Mesenchymal stem cell (in vitro differentiated cells and primary cell): ENCODE data around the gene BEAN1.

Experiments
- DNase-seq: peaks from one replicate; pipeline ENCODE4 v3.0.0-alpha.2; 2013
- H2AFZ ChIP-seq: one replicate; pipeline ENCODE4 v1.6.1; 2013; ENCODE audit warnings: low read depth, mild to moderate bottlenecking, control low read depth, inconsistent platforms, low read length, moderate library complexity
- H2AK5ac ChIP-seq: 2 replicates; pipeline ENCODE4 v1.6.1; 2013; ENCODE audit warnings: low read length, moderate library complexity, mild to moderate bottlenecking, inconsistent platforms; ENCODE audit not compliant: severe bottlenecking
- H2BK120ac ChIP-seq: one replicate; pipeline ENCODE4 v1.6.1; 2013; ENCODE audit warnings: low read depth, mild to moderate bottlenecking, inconsistent platforms, low read length, moderate library complexity
- H2BK12ac ChIP-seq, 2 experiments: one replicate each; pipeline ENCODE4 v1.6.1; 2013; ENCODE audit warnings: inconsistent platforms in 2 of 2, low read length in 2 of 2, mild to moderate bottlenecking in 2 of 2, moderate library complexity in 2 of 2, control low read depth in 1 of 2
- H2BK15ac ChIP-seq: one replicate; pipeline ENCODE4 v1.6.1; 2013; ENCODE audit warnings: mild to moderate bottlenecking, low read depth, inconsistent platforms; ENCODE audit not compliant: poor library complexity, severe bottlenecking
- H2BK5ac ChIP-seq: 2 replicates; pipeline ENCODE4 v1.6.1; 2013; ENCODE audit warnings: low read depth, mild to moderate bottlenecking, low read length, control low read depth, inconsistent platforms; ENCODE audit not compliant: poor library complexity, severe bottlenecking
- H3K14ac ChIP-seq, 2 experiments: one replicate each; pipeline ENCODE4 v1.6.1; 2013; ENCODE audit warnings: inconsistent platforms in 2 of 2, low read length in 2 of 2, control low read depth in 1 of 2, mild to moderate bottlenecking in 1 of 2, moderate library complexity in 1 of 2
- H3K18ac ChIP-seq, 2 experiments: one replicate each; pipeline ENCODE4 v1.6.1; 2013; ENCODE audit warnings: inconsistent platforms in 2 of 2, low read length in 2 of 2, control low read depth in 1 of 2, low read depth in 1 of 2, mild to moderate bottlenecking in 1 of 2
- H3K23ac ChIP-seq, 2 experiments: one replicate each; pipeline ENCODE4 v1.6.1; 2013; ENCODE audit warnings: inconsistent platforms in 2 of 2, low read length in 2 of 2, mild to moderate bottlenecking in 2 of 2, moderate library complexity in 2 of 2, control low read depth in 1 of 2
- H3K27ac ChIP-seq: 2 replicates; pipeline ENCODE4 v1.5.1; 2013; ENCODE audit warnings: mild to moderate bottlenecking, moderate library complexity, low read length, control low read depth, inconsistent platforms; ENCODE audit not compliant: poor library complexity, severe bottlenecking
- H3K27me3 ChIP-seq, 2 experiments: 2 replicates each; pipeline versions ENCODE4 v1.6.1 to v1.7.0; 2013; ENCODE audit warnings: low read length in 2 of 2, mild to moderate bottlenecking in 2 of 2, moderate library complexity in 2 of 2, control low read depth in 1 of 2, inconsistent platforms in 1 of 2; ENCODE audit not compliant: control insufficient read depth in 1 of 2, insufficient read depth in 1 of 2
- H3K36me3 ChIP-seq, 2 experiments: 2 replicates each; pipeline versions ENCODE4 v1.6.1 to v1.7.0; 2013; ENCODE audit warnings: low read length in 2 of 2, control low read depth in 1 of 2, inconsistent platforms in 1 of 2, low read depth in 1 of 2, mild to moderate bottlenecking in 1 of 2; ENCODE audit not compliant: insufficient read depth in 2 of 2, control insufficient read depth in 1 of 2
- H3K4ac ChIP-seq, 2 experiments: one replicate each; pipeline ENCODE4 v1.6.1; 2013; ENCODE audit warnings: inconsistent platforms in 2 of 2, low read length in 2 of 2, mild to moderate bottlenecking in 2 of 2, moderate library complexity in 2 of 2, control low read depth in 1 of 2, low read depth in 1 of 2
- H3K4me1 ChIP-seq: 2 replicates; pipeline ENCODE4 v1.6.1; 2013; ENCODE audit warnings: low read depth, low read length, control low read depth; ENCODE audit not compliant: control insufficient read depth, insufficient read depth
- H3K4me2 ChIP-seq: 2 replicates; pipeline ENCODE4 v1.6.1; 2013; ENCODE audit warnings: low read length, mild to moderate bottlenecking, inconsistent platforms; ENCODE audit not compliant: poor library complexity, severe bottlenecking
- H3K4me3 ChIP-seq, 2 experiments: 2 replicates each; pipeline versions ENCODE4 v1.5.1 to v1.7.0; 2013; ENCODE audit warnings: low read length in 2 of 2, mild to moderate bottlenecking in 2 of 2, control low read depth in 1 of 2, low read depth in 1 of 2; ENCODE audit not compliant: insufficient read depth in 1 of 2
- H3K79me1 ChIP-seq: replicated peaks from 2 replicates; pipeline ENCODE4 v1.6.1; 2013; ENCODE audit warnings: mild to moderate bottlenecking, control low read depth, low read length, inconsistent platforms; ENCODE audit not compliant: poor library complexity, severe bottlenecking
- H3K9ac ChIP-seq: 2 replicates; pipeline ENCODE4 v1.7.0; 2013; ENCODE audit warnings: mild to moderate bottlenecking, low read length, moderate library complexity
- H3K9me3 ChIP-seq: 2 replicates; pipeline ENCODE4 v1.7.0; 2013; ENCODE audit warnings: mild to moderate bottlenecking, low read length; ENCODE audit not compliant: control insufficient read depth
- H4K8ac ChIP-seq: one replicate; pipeline ENCODE4 v1.6.1; 2013; ENCODE audit warnings: inconsistent platforms, mild to moderate bottlenecking, low read length, moderate library complexity
- H4K91ac ChIP-seq: one replicate; pipeline ENCODE4 v1.6.1; 2013; ENCODE audit warnings: mild to moderate bottlenecking, low read length, inconsistent platforms
- WGBS: methylation state at CpG from one replicate; pipeline ENCODE4 v1.1.7; 2013; ENCODE audit warnings: mixed read lengths; 5-methylcytosine and 5-hydroxymethylcytosine counted together

BEAN1 gene

DNA sequence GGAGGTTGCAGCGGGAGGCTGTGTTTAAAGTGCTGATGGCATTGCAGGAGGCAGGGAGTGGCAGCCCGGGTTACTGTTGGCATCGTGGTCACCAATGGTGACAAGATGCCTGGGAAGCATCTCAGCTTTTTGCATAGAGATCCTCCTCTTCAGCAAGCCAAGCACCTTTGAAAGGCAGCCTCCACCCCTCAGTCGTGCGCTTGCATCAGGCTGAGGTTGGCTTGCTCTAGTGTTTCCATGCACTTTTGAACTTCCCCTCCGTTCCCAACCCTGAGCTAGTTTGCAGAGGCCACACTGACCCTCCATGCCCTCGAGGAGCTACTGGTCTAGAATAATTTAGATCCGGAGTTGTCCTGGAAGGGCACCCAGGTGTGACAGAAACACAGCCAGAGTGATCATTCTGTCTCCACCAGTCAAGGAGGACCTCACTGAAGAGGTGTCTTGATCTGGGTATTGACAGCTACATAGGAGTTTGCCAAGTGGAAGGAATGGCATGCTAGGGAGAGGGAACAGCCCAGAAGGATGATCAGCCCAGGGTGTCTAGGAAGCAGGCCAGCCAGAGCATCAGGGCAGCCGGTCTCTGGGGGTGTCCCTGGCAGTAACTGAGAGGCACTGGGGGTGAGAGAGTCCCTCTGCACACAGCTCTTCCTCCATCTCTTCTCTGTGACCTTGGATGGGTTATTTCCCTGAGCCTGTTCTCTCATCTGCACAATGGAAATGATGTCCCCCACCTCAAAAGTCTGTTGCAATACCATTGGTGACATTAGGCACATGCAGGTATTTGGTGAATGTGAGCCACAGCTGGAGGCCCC lies 7.7 kb downstream of the BEAN1 start:
- no peak for DNase-seq
- Histone ChIP-seq H2BK5ac (no peak overlapping the region), H3K4me3 (no peak overlapping the region), H3K79me1 (peaks cover 24% of the 10 kb centered on the region), H3K4me2 (no peak overlapping the region), H3K4ac (no peak overlapping the region), H3K9me3 (no peaks in the 10 kb centered on the region), H3K27me3 (peaks cover 5 to 10% of the 10 kb centered on the region in 2 experiments), H3K27ac (no peak overlapping the region), H2AFZ (no peak overlapping the region), H3K36me3 (peaks cover 0 to 30% of the 10 kb centered on the region in 2 experiments), H3K18ac (no peak overlapping the region), H4K91ac (no peak overlapping the region), H2BK12ac (no peak overlapping the region), H2BK15ac (no peak overlapping the region), H3K9ac (no peak overlapping the region), H2BK120ac (no peak overlapping the region), H4K8ac (no peak overlapping the region), H3K14ac (no peak overlapping the region), H3K4me1 (peaks cover 26% of the 10 kb centered on the region), H2AK5ac (peak overlapping the region; percentile 3), H3K23ac (no peak overlapping the region)
- WGBS: 92% methylated on average over 9 of the region's 9 CpGs

DNA sequence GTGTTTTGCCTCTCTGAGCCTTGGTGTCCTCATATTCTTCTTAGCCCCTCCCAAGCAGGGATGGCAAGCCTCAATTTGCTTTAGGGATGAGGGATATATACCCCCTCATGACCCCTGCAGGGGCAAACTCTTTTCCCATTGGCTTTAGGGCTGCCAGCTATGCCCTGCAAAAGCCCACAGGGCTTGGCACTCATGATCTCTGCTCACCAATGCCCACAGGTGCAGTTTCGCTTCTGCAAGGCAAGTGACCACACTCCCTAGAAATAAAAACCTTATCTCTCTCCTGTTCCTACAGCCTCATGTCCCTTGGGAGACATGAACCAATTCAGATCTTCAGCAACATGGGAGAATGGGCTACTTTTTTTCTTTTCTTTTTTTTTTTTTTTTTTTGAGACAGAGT lies 8.8 kb downstream of the BEAN1 start:
- Histone ChIP-seq H4K8ac (no peak overlapping the region), H3K4me1 (peaks cover 26% of the 10 kb centered on the region), H3K27me3 (peaks cover 5 to 10% of the 10 kb centered on the region in 2 experiments), H2BK12ac (no peak overlapping the region), H3K18ac (no peak overlapping the region), H2BK120ac (no peak overlapping the region), H3K79me1 (peaks cover 26% of the 10 kb centered on the region), H3K9me3 (no peaks in the 10 kb centered on the region), H3K4me2 (no peak overlapping the region), H3K23ac (no peak overlapping the region), H3K27ac (no peak overlapping the region), H2AFZ (no peak overlapping the region), H3K4ac (no peak overlapping the region), H3K4me3 (no peak overlapping the region), H2BK15ac (no peak overlapping the region), H3K36me3 (peaks cover 0 to 37% of the 10 kb centered on the region in 2 experiments), H4K91ac (no peak overlapping the region), H3K14ac (no peak overlapping the region), H2AK5ac (no peak overlapping the region), H3K9ac (no peak overlapping the region), H2BK5ac (no peak overlapping the region)
- DNase-seq: no peak
- 100% methylated on average over 1 of the region's 1 CpG for WGBS

DNA sequence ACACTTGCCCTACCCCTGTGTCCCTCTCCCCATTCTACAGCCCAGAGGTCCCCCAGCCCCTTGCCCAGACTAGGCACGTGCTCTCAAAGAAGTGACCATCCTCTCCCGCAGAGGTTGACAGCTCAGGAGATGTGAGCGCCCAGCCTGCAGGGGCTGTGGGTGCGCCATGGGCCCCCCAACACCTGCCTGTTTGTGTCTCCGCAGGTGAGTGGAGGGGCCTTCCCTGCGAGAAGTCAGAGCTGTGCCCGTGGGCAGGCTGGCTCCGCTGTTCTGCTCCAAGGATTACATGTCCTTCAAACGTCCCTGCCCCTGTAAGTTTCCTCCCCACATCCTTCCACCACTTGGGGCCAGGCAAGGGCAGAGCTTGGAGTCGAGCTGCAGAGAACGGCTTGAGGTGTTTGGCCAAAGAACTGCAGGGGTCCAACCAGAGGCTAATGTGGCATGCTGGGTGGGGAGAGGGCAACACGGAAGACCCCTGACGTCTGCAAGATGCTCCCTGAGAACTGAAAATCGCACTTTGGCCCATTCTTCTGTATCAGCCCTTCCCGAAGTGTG lies 10.4 kb downstream of the BEAN1 start:
- no peak overlapping the region for H3K9ac ChIP-seq
- H3K14ac ChIP-seq: peak overlapping the region in 1 of 2 experiments; percentile 26

DNA sequence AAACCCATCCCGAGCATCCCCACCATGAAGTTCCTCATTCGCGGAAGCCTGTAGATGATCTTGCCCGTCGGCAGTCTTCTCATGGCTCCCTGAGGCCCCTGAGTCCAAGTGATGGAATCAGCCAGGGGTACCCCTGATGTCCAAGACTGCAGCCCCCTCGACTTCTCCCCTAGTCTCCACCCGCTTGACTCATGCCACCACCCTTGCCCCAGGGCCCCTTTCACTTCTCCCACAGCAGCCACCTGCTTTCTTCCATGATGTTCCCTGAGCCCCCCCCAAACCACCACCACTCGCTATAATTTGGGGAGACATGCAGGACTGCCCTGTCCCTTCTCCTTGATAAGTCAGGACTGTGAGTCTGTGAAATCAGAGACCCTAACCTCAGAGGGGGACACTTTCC lies 11.4 kb downstream of the BEAN1 start:
- no peak overlapping the region for H2BK120ac ChIP-seq
- no peak overlapping the region for H4K8ac ChIP-seq
- H3K4me2 ChIP-seq: no peak overlapping the region
- no peak overlapping the region for H2BK12ac ChIP-seq
- H3K18ac ChIP-seq: no peak overlapping the region
- peaks cover 21% of the 10 kb centered on the region for H3K79me1 ChIP-seq
- no peak overlapping the region for H3K4me3 ChIP-seq
- WGBS: 89% methylated on average over 8 of the region's 8 CpGs
- H2BK5ac ChIP-seq: no peak overlapping the region
- no peak overlapping the region for H3K27ac ChIP-seq
- peaks cover 4 to 5% of the 10 kb centered on the region in 2 experiments for H3K27me3 ChIP-seq
- H3K9ac ChIP-seq: no peak overlapping the region
- no peak overlapping the region for H3K23ac ChIP-seq
- H3K9me3 ChIP-seq: no peaks in the 10 kb centered on the region
- H3K14ac ChIP-seq: no peak overlapping the region
- no peak for DNase-seq
- H3K36me3 ChIP-seq: peaks cover 0 to 54% of the 10 kb centered on the region in 2 experiments
- no peak overlapping the region for H2AK5ac ChIP-seq
- no peak overlapping the region for H3K4ac ChIP-seq
- peaks cover 20% of the 10 kb centered on the region for H3K4me1 ChIP-seq
- H2AFZ ChIP-seq: no peak overlapping the region
- H4K91ac ChIP-seq: no peak overlapping the region
- no peak overlapping the region for H2BK15ac ChIP-seq

More for the DNA sequence above, 10.4 kb downstream of the BEAN1 start:
- Histone ChIP-seq H4K8ac (no peak overlapping the region), H2BK120ac (no peak overlapping the region), H2BK12ac (no peak overlapping the region), H3K4ac (no peak overlapping the region), H3K18ac (no peak overlapping the region), H4K91ac (no peak overlapping the region), H3K27ac (no peak overlapping the region), H3K4me1 (peaks cover 26% of the 10 kb centered on the region), H3K4me3 (no peak overlapping the region), H3K36me3 (peaks cover 0 to 48% of the 10 kb centered on the region in 2 experiments), H3K27me3 (peaks cover 4 to 5% of the 10 kb centered on the region in 2 experiments), H3K4me2 (no peak overlapping the region), H3K23ac (no peak overlapping the region), H2BK15ac (no peak overlapping the region), H2AFZ (no peak overlapping the region), H2BK5ac (no peak overlapping the region), H3K9me3 (no peaks in the 10 kb centered on the region), H2AK5ac (no peak overlapping the region), H3K79me1 (peaks cover 25% of the 10 kb centered on the region)
- WGBS: 79% methylated on average over 12 of the region's 15 CpGs
- no peak for DNase-seq
